WTC11 (cell line): ENCODE measurements around the gene SPATS2. TPM values are rescaled to one million over a fixed set of nuclear protein-coding genes. Genes with fewer than 3 reads are reported as not detected.
A peak's percentile ranks its signal among the peaks of the same experiment; 100 is the strongest.

Experiments used
- ATAC-seq: fragments of 200-7000 bp; cut with Tn5 transposase; 2 replicates; pipeline ENCODE4 v1.10.0; 2021; ENCODE audit warnings: mild to moderate bottlenecking, moderate library complexity
- CTCF ChIA-PET: fragments of 300-600 bp; sonication (Branson Sonifier 250); formaldehyde crosslinking; loops from one replicate; lab custom pipeline; 2021; ENCODE audit warnings: antibody characterized with exemption; lab: Charles Lee
- POLR2A ChIA-PET: fragments of 350-600 bp; sonication (Branson Sonifier 250); formaldehyde crosslinking; loops from one replicate; lab custom pipeline; 2021; ENCODE audit warnings: antibody characterized with exemption; lab: Charles Lee
- DNase-seq: peaks from one replicate; pipeline ENCODE4 v3.0.0; 2021; ENCODE audit warnings: low spot score
- H3K27ac Mint-ChIP-seq: 2 replicates; pipeline ENCODE4 v1.8.0; 2021; ENCODE audit warnings: mixed read lengths
- H3K27me3 Mint-ChIP-seq: 2 replicates; pipeline ENCODE4 v1.8.0; 2021; ENCODE audit warnings: low read depth, mild to moderate bottlenecking, moderate library complexity, mixed read lengths
- H3K36me3 Mint-ChIP-seq: 2 replicates; pipeline ENCODE4 v1.8.0; 2021; ENCODE audit warnings: mixed read lengths
- H3K4me1 Mint-ChIP-seq: 2 replicates; pipeline ENCODE4 v1.8.0; 2022; ENCODE audit warnings: mixed read lengths
- H3K4me3 Mint-ChIP-seq: 2 replicates; pipeline ENCODE4 v1.8.0; 2021; ENCODE audit warnings: mild to moderate bottlenecking, moderate library complexity, mixed read lengths
- H3K9me3 Mint-ChIP-seq: 2 replicates; pipeline ENCODE4 v1.8.0; 2021; ENCODE audit warnings: mixed read lengths
- AR ChIP-seq: fragments of 250-450 bp; sonication (Bioruptor Pico); IDR thresholded peaks from 2 replicates; pipeline ENCODE4 v1.9.0; 2021; ENCODE audit warnings: mild to moderate bottlenecking
- ATF1 ChIP-seq: sonication (generic); formaldehyde crosslinking; IDR thresholded peaks from 2 replicates; pipeline ENCODE4 v1.8.1; 2023; ENCODE audit warnings: mild to moderate bottlenecking, moderate library complexity, missing genetic modification reagents
- CDX4 ChIP-seq: fragments of 250-450 bp; sonication (Bioruptor Pico); IDR thresholded peaks from 2 replicates; pipeline ENCODE4 v1.9.0; 2021; ENCODE audit warnings: moderate library complexity, mild to moderate bottlenecking, inconsistent platforms, borderline replicate concordance
- CREB1 ChIP-seq: sonication (generic); formaldehyde crosslinking; IDR thresholded peaks from 2 replicates; pipeline ENCODE4 v1.8.0; 2023; ENCODE audit warnings: mild to moderate bottlenecking, missing genetic modification reagents
- E2F5 ChIP-seq: sonication (generic); formaldehyde crosslinking; IDR thresholded peaks from 2 replicates; pipeline ENCODE4 v1.8.1; 2022; ENCODE audit warnings: mild to moderate bottlenecking, moderate library complexity, missing genetic modification reagents
- FOXP1 ChIP-seq: sonication (generic); formaldehyde crosslinking; IDR thresholded peaks from 2 replicates; pipeline ENCODE4 v1.8.0; 2022; ENCODE audit warnings: missing genetic modification reagents, mild to moderate bottlenecking, moderate library complexity, borderline replicate concordance
- GTF2I ChIP-seq: fragments of 250-450 bp; sonication (Bioruptor Pico); conservative IDR thresholded peaks from 2 replicates; pipeline ENCODE4 v1.4.0; 2021; ENCODE audit warnings: mild to moderate bottlenecking
- HMGXB4 ChIP-seq: sonication (generic); formaldehyde crosslinking; IDR thresholded peaks from 2 replicates; pipeline ENCODE4 v1.8.1; 2023; ENCODE audit warnings: mild to moderate bottlenecking, moderate library complexity, missing genetic modification reagents
- KAT7 ChIP-seq: sonication (generic); formaldehyde crosslinking; IDR thresholded peaks from 2 replicates; pipeline ENCODE4 v1.8.1; 2023; ENCODE audit warnings: missing genetic modification reagents, mild to moderate bottlenecking, borderline replicate concordance
- MAX ChIP-seq: sonication (generic); formaldehyde crosslinking; IDR thresholded peaks from 2 replicates; pipeline ENCODE4 v1.8.0; 2022; ENCODE audit warnings: mild to moderate bottlenecking, missing genetic modification reagents
- MLX ChIP-seq: sonication (generic); formaldehyde crosslinking; IDR thresholded peaks from 2 replicates; pipeline ENCODE4 v1.8.1; 2023; ENCODE audit warnings: mild to moderate bottlenecking, missing genetic modification reagents, moderate library complexity
- MXD4 ChIP-seq: fragments of 250-450 bp; sonication (Bioruptor Pico); IDR thresholded peaks from 2 replicates; pipeline ENCODE4 v1.8.0; 2021; ENCODE audit warnings: mild to moderate bottlenecking, moderate library complexity, borderline replicate concordance
- RELA ChIP-seq: sonication (generic); formaldehyde crosslinking; IDR thresholded peaks from 2 replicates; pipeline ENCODE4 v1.8.1; 2022; ENCODE audit warnings: missing genetic modification reagents, mild to moderate bottlenecking, borderline replicate concordance
- USF1 ChIP-seq: sonication (generic); formaldehyde crosslinking; IDR thresholded peaks from 2 replicates; pipeline ENCODE4 v1.8.0; 2022; ENCODE audit warnings: mild to moderate bottlenecking, missing genetic modification reagents
- USF2 ChIP-seq: sonication (generic); formaldehyde crosslinking; IDR thresholded peaks from 2 replicates; pipeline ENCODE4 v1.8.1; 2023; ENCODE audit warnings: mild to moderate bottlenecking, missing genetic modification reagents, moderate library complexity
- ZBTB43 ChIP-seq: sonication (generic); formaldehyde crosslinking; IDR thresholded peaks from 2 replicates; pipeline ENCODE4 v1.8.1; 2023; ENCODE audit warnings: mild to moderate bottlenecking, missing genetic modification reagents
- ZNF396 ChIP-seq: fragments of 250-450 bp; sonication (Bioruptor Pico); IDR thresholded peaks from 2 replicates; pipeline ENCODE4 v1.8.0; 2021; ENCODE audit warnings: mild to moderate bottlenecking, moderate library complexity, borderline replicate concordance
- ZNF425 ChIP-seq: fragments of 250-450 bp; sonication (Bioruptor Pico); conservative IDR thresholded peaks from 2 replicates; pipeline ENCODE4 v1.9.0; 2021; ENCODE audit warnings: mild to moderate bottlenecking
- total RNA-seq: library from RNA; stranded (reverse); gene quantifications from 3 replicates; pipeline ENCODE4 v1.2.3, GENCODE V29; 2021

SPATS2 gene
- total RNA-seq, 1 experiment from 2014 or later = 25.9 TPM

GRCh38 chr12:49487605-49488004 is 120.3 kb downstream of the SPATS2 start:
- POLR2A ChIA-PET = interaction anchor here (1.4 kb wide), 1 partner anchor 121 kb away, joined by 3 read pairs; no protein-coding TSS in a partner anchor
- peaks cover 48% of the 10 kb centered on the region for H3K4me1 Mint-ChIP-seq
- H3K27me3 Mint-ChIP-seq = no peaks in the 10 kb centered on the region
- peaks cover 3% of the 10 kb centered on the region; the same call in 1 of the 2 replicates for H3K36me3 Mint-ChIP-seq
- H3K27ac Mint-ChIP-seq = peak overlapping the region; percentile 79; the same call in 1 of the 2 replicates
- CTCF ChIA-PET = interaction anchor here (0.8 kb wide), 1 partner anchor 129 kb away, joined by 5 read pairs; no protein-coding TSS in a partner anchor
- no peak overlapping the region for H3K4me3 Mint-ChIP-seq
- no peak for TF ChIP-seq MLX
- no peak for TF ChIP-seq MAX (CRISPR knock-in tag)
- TF ChIP-seq E2F5 (CRISPR knock-in tag) = no peak
- TF ChIP-seq USF1 (CRISPR knock-in tag) = no peak
- TF ChIP-seq CREB1 (CRISPR knock-in tag) = no peak
- no peak for TF ChIP-seq KAT7
- TF ChIP-seq RELA (CRISPR knock-in tag) = no peak
- TF ChIP-seq MXD4 (CRISPR knock-in tag) = no peak
- no peak for TF ChIP-seq AR (CRISPR knock-in tag)
- TF ChIP-seq GTF2I (CRISPR knock-in tag) = no peak
- TF ChIP-seq CDX4 (CRISPR knock-in tag) = no peak
- no peak for TF ChIP-seq ZNF425
- TF ChIP-seq ZNF396 (CRISPR knock-in tag) = no peak
- no peak for TF ChIP-seq HMGXB4
- no peak for TF ChIP-seq FOXP1
- no peak for TF ChIP-seq USF2
- TF ChIP-seq ZBTB43 = no peak
- no peak for TF ChIP-seq ATF1 (CRISPR knock-in tag)
- DNase-seq (no peak), ATAC-seq (no peak)
- H3K9me3 Mint-ChIP-seq = no peaks in the 10 kb centered on the region
